NCI-H146 (cell line): ENCODE results near the gene INO80B.
"Not testable (repeated sequence)": the region's sequence is repeated elsewhere in the genome, so short reads cannot be mapped to it uniquely, and the experiment has no call there.

Experiments
- DNase-seq: peaks from one replicate; lab custom pipeline; 2025; lab: John Stamatoyannopoulos, UW

INO80B gene

GRCh38 chr2:74481961-74482800 lies 27.3 kb downstream of the INO80B start:
- DNase-seq = peak; percentile 79

DNA sequence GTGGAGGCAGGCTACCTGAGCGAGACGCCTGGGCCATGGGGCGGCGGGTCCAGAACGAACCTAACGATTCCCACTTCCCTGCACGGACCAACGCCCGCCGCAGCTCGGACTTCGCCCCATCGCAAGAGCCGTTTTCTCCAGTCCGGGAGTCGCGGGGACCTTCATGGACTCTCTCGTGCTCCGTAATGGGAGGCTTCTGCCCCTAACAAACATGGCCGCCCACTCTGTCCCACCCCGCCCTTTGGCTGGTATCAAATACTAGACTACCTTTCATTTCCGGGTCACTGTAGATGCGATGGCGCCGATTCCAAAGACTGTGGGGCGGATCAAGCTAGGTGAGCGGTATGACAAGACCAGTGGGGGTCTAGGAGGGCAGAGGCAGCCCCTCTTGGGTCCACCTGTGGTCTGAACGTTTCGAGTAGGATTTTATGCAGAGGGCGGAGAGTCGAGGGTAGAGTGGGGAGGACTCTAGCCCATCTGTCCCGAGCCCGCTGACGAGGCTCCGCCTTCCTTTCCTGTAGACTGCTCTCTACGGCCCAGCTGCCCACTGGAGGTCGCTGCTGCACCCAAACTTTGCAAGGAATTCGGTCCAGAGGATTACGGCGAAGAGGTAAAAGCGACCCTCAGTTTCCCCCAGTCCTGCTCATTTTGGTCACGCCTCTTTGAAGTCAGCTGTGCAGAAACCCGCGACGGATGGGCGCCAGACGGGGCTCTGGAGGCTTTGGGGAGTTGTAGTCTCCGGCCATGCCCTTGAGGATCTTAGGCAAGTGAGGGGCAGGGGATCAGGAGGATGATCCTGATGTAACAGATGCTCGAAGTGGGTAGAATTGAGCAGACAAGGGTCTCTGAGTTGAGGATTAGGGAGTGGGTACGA lies 28.2 kb downstream of the INO80B start, which contains the start of the genes CCDC142 and TTC31:
Gene CCDC142, minus strand, starts transcription at position 198 of the 874 bp plus-strand sequence. Its CDS starts 161 bp downstream, at position 37.
Gene TTC31, plus strand, starts transcription at position 281 of the 874 bp plus-strand sequence. Its CDS starts 15 bp downstream, at position 296.
- DNase-seq = peak; percentile 95

DNA sequence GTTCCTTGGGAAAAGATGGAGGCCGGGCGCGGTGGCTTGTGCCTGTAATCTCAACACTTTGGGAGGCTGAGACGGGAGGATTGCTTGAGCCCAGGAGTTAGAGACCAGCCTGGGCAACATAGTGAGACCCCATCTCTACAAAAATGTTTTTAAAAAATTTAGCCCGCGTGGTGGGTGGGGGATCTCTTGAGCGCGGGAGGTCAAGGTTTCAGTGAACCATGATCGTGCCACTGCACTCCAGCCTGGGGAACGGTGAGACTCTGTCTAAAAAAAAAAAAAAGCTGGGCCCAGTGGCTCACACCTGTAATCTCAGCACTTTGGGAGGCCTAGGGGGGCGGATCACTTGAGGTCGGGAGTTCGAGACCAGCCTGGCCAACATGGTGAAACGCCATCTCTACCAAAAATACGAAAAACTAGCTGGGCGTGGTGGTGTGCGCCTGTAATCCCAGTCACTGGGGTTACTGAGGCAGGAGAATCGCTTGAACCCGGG lies 28.8 kb downstream of the INO80B start:
- not testable (repeated sequence) for DNase-seq

DNA sequence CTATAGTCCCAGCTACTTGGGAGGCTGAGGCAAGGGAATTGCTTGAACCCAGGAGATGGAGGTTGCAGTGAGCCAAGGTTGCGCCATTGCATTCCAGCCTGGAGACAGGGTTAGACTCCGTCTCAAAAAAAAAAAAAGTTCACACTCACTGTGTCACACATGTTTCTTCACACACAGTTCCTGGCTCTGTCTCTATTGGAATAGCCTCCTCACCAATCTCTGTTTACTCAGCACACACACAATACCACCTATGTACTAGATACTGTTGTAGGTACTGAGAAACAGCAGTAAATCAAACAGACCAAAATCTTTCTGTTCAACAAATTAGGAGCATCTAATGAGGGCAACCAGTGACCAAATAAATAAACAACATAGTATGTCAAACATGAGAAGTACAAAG lies 31.3 kb downstream of the INO80B start:
- DNase-seq = no peak

- no peak for DNase-seq
Measured at GRCh38 chr2:74488643-74489481, 34.0 kb downstream of the INO80B start.

GRCh38 chr2:74489906-74490305 lies 35.0 kb downstream of the INO80B start:
- no peak for DNase-seq

GRCh38 chr2:74491648-74492544 lies 37.0 kb downstream of the INO80B start:
- no peak for DNase-seq

GRCh38 chr2:74493546-74493945 lies 38.7 kb downstream of the INO80B start:
- no peak for DNase-seq

GRCh38 chr2:74495440-74495839 lies 40.6 kb downstream of the INO80B start:
- DNase-seq = no peak

- DNase-seq = no peak
Measured at GRCh38 chr2:74496997-74497776, 42.3 kb downstream of the INO80B start.

- peak; percentile 79 for DNase-seq
Measured at GRCh38 chr2:74497777-74498499, 43.1 kb downstream of the INO80B start.

DNA sequence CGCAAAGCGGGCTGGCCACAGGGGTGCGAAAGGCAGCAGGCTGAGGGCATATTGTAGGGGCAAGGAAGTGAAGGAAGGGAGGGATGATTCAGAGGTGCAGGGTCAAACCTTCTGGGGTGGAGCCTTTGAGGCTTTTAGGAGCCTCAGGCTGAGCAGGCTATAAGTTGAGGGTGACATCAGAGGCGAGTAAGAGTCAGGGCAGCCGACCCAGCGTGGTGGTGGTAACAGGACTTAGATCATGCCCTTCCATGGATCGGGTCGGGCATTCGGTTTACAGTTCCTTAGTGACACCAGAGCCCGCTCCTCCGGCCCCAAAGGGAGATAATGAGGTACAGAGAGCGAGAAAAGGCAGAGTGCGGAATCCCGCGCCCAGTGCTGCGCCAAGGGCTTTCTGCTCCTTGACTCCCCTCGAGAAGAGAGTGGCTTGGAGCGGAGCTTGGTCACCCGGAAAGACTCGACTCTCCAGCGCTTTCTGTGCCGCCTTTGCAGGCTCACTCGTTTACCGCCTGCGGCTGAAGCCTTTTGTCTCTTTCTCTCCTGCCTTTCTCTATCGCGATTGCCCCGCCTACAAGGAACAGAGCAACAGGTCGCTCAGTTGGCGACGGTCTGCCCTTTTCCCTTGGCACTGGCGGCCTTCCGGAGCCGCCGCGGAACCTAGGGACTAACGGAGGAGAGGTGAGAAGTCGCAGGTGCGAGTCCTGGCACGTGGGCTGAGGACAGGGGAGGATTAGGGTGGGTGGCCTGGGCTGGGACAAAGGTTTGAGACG lies 43.8 kb downstream of the INO80B start:
- DNase-seq = no peak

GRCh38 chr2:74499267-74499939 lies 44.5 kb downstream of the INO80B start, which contains the start of gene LBX2:
Gene LBX2, minus strand, starts transcription at chr2:74499603. Its CDS starts 66 bp downstream, at chr2:74499537.
- no peak for DNase-seq

DNA sequence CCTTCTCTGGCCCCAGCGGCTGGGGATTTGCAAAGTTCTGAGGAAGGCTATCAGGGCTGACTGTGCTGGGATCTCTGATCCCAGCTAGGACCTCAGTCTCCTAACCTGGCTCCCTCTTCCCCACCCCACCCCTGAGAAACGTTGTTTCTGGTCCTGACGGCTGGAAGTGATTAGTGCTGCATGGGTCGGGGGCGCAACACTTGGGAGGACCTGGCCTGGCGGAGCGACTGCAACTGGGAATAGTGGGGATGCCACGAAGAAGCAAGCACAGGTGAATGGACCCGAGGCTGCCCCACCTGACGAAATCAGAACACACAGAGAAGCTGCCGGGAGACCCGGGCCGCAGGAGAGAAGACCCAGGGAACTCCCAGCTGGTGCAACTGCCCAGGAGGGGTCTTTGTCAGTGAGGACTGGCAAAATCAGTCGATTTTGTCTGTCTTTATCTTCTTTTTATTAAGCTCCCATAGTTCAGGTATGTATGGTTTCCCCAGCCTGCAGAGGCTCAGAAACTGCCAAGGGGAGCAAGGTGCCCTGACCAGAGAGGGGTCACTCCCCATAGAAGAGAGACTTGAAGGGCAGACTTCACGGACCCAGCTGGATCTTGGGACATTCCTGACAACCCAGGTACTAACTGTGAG lies 45.2 kb downstream of the INO80B start:
- no peak for DNase-seq

DNA sequence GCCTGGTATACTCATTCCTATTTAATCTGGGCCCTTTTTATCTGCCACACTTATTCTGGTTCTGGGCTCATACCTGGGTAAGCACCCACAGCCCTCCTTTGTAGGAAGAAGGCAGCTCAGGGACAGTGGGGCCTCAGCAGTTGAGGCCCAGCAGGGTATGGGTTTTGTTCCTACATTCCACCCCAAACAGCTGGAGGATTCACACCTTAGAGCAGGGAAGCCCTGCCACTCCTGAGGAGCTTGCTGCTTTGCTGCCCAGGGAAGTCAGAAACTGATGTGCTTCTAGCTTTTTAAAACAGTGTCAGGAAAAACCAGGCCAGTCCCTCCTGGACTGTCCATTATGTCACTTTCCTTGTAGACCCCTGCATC lies 45.7 kb downstream of the INO80B start:
- DNase-seq = no peak

DNA sequence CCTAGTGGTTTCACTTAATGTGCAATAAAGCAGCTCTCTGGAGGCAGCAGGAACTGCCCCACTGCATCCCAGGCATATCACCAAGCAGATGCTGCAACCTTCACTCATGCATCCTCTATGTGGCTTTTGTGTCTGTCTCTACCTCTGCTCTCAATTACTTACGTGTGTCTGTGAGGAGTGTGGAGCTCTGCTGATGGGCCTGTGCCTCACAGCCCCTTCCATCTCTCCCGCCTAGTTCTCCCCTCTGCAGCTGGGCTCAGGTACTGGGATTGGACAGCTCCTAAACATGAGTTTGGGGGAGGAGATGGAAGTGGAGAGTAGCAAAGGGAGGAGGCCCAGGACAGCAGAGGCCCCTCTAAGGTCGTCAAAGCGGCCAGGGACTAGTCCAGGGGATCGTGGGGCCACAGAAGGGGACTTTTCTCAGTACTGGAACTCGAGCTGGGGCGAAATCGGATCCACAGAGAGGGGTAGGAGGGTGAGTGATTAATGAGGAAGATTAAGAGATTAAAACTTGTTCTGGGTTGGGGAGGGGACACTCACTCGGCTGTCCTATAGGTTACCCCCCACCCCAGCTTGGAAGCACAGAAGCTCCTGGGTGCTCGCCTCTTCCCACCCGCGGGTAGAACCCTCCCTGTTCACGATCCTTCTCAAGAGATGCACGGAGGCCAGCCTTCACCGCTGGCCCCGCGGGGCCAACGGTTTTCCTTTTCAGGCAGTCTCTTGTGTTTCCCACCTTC lies 46.6 kb downstream of the INO80B start:
- DNase-seq = no peak
